AG09309 (cell line): ENCODE data around the gene TM2D1.

Experiments used
- DNase-seq: peaks from one replicate; pipeline ENCODE4 v3.0.0-alpha.2; 2010; ENCODE audit warnings: low read depth
- H3K4me3 ChIP-seq: 2 replicates; pipeline ENCODE4 v1.5.1; 2011; ENCODE audit warnings: mild to moderate bottlenecking, low read depth, low read length, moderate library complexity; ENCODE audit not compliant: control insufficient read depth
- TF ChIP-seq, protein P1 (sequence below): IDR thresholded peaks from 2 replicates; pipeline ENCODE4 v1.5.1; 2011; ENCODE audit warnings: mild to moderate bottlenecking, low read depth, low read length, inconsistent platforms; ENCODE audit not compliant: insufficient read depth, control insufficient read depth; ENCODE audit errors: missing control alignments

Gene TM2D1

GRCh38 chr1:61644303-61644702, 80.6 kb downstream of the TM2D1 start:
- no peak overlapping the region for H3K4me3 ChIP-seq
- TF ChIP-seq, protein P1, sequence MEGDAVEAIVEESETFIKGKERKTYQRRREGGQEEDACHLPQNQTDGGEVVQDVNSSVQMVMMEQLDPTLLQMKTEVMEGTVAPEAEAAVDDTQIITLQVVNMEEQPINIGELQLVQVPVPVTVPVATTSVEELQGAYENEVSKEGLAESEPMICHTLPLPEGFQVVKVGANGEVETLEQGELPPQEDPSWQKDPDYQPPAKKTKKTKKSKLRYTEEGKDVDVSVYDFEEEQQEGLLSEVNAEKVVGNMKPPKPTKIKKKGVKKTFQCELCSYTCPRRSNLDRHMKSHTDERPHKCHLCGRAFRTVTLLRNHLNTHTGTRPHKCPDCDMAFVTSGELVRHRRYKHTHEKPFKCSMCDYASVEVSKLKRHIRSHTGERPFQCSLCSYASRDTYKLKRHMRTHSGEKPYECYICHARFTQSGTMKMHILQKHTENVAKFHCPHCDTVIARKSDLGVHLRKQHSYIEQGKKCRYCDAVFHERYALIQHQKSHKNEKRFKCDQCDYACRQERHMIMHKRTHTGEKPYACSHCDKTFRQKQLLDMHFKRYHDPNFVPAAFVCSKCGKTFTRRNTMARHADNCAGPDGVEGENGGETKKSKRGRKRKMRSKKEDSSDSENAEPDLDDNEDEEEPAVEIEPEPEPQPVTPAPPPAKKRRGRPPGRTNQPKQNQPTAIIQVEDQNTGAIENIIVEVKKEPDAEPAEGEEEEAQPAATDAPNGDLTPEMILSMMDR: no peak
- no peak for DNase-seq

DNA sequence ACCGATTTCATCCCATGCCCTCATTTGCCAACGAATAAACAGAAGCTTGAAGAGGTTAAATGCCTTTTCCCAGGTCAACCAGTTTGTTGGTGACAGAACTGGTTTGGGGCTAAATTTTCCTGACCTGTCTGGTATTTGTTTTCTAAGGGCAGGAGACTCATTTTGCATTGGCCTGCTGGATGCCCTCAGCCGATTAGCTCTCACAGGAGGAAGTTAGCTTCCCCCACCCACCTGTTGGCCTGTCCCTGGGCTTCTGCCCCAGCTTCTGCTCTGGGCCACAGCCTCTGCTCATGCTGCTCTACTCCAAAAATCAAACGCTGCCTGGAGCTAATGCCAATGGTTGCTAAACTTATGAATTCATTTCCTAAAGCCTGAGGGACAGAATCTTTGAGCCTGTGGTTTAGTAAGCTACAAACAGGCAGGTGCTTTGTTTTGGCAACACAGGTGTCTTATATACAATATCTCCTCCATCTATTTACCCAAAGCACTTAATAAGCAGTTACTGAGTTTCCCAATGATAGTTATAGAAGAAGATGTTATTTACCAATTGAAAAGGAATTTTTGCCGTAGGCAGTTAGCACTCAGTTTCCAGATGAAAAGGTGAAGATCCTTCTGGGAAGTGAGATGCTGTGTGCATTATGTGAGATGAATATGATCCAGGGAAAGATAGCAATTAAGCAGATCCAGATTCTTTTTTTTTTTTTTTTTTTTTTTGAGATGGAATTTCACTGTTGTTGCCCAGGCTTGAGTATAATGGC, 82.3 kb downstream of the TM2D1 start:
- no peak overlapping the region for H3K4me3 ChIP-seq
- no peak for DNase-seq
- TF ChIP-seq, protein P1: no peak

DNA sequence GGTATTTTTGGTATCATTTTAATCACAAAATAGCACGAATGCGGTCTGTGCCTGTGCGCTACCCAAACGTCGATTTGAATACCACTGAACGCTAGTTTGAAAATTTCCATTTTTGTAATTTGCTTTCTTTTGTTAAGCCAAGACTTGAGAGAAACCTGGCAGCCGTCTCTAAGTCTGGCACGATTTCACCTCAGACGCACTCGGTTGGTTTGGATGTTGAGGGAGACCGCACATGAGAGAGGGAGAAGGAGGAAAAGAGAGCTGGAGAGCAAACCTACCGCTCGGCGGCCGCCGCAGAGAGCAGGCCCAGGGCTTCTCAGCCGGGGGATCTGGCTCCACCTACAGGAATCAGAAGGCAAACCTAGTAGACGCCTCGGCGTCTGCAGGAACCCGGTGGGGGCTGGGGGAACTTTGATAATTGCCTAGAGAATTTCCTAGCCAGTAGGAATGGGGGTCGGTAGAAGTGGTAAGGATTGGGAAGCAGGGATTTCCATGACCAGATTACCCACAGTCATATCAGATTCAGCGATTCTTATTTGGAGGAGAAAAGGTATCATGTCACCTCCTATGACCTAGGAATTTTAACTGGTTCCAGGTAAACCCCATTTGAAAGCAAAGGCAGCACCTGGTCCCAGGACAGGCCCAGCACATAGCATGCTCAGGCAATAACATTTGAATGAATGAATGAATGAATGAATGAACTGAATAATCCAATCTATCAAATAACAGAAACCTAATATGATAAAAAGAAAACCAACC, 83.2 kb downstream of the TM2D1 start:
- TF ChIP-seq, protein P1: peak; percentile 87
- DNase-seq: peak; percentile 28
- H3K4me3 ChIP-seq: peak overlapping the region; percentile 23

GRCh38 chr1:61640531-61641530, 84.1 kb downstream of the TM2D1 start:
- no peak for DNase-seq
- TF ChIP-seq, protein P1: no peak
- no peak overlapping the region for H3K4me3 ChIP-seq

DNA sequence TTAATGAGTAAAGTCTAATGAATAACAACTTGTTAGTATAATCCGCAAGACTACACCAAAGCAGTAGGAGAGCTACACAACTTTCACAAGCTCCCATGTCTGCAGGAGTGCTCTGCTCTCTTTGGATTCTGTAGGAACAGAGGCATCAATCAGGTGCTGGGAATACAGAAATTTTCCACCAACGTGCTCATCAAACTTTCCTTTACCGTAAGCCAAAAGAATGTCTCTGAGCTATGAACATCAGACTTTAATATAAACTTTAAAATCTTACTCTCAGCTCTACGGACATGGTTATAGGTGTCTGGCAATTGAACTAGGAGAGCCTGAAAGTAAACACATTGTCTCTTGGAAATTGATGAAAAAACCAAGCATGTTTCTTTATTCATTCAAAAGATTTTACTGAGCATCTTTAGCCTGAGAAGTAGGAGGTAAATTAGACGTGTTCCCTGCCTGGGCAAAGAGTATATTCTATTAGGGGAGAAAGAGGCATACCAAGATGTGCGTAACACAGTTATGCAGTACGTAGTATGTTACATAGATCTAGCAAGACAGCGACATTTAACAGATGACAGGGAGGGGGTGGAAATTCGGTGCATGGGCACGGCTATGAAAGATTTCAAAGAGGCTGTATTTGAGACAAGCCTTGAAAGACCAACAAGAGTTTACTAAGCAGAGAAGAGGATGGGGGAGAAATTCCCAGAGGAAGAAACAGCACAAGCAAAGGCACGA, 85.2 kb downstream of the TM2D1 start:
- H3K4me3 ChIP-seq: no peak overlapping the region
- DNase-seq: no peak
- TF ChIP-seq, protein P1: no peak
